ENCODE measurements around the gene RAB22A.

RAB22A gene

GRCh38 chr20:58388882-58389323, 79.4 kb downstream of the RAB22A start, which contains the start of gene VAPB:
Gene VAPB, plus strand, starts transcription at chr20:58389229. Its CDS starts 231 bp downstream, at chr20:58389460.
- Histone ChIP-seq H3K27ac (ENCODE audit: low read depth, low read length) (peak within 1 kb of the TSS; percentile 93), H3K9me3 (ENCODE audit: control insufficient read depth, insufficient read depth, low read depth, low read length) (no peaks in the 10 kb centered on the region), H3K36me3 (ENCODE audit: control insufficient read depth, insufficient read depth, low read length) (peaks cover 14% of the 10 kb centered on the region), H3K4me1 (ENCODE audit: control insufficient read depth, insufficient read depth, low read length) (peaks cover 8% of the 10 kb centered on the region; the same call in 1 of the 2 replicates), H3K9ac (ENCODE audit: low read length) (peak within 1 kb of the TSS; percentile 99), H3K27me3 (ENCODE audit: control insufficient read depth, insufficient read depth, low read length) (no peaks in the 10 kb centered on the region), H3K4me3 (ENCODE audit: low read depth, low read length) (peak within 1 kb of the TSS; percentile 85)

GRCh38 chr20:58389324-58389967, 79.9 kb downstream of the RAB22A start:
- peak overlapping the region; percentile 99 for H3K9ac ChIP-seq (ENCODE audit: low read length)
- peaks cover 8% of the 10 kb centered on the region; the same call in 1 of the 2 replicates for H3K4me1 ChIP-seq (ENCODE audit: control insufficient read depth, insufficient read depth, low read length)
- H3K27ac ChIP-seq (ENCODE audit: low read depth, low read length) = peak overlapping the region; percentile 93
- H3K36me3 ChIP-seq (ENCODE audit: control insufficient read depth, insufficient read depth, low read length) = peaks cover 14% of the 10 kb centered on the region
- H3K9me3 ChIP-seq (ENCODE audit: control insufficient read depth, insufficient read depth, low read depth, low read length) = no peaks in the 10 kb centered on the region
- H3K27me3 ChIP-seq (ENCODE audit: control insufficient read depth, insufficient read depth, low read length) = no peaks in the 10 kb centered on the region
- peak overlapping the region; percentile 85 for H3K4me3 ChIP-seq (ENCODE audit: low read depth, low read length)

- Histone ChIP-seq H3K27ac (ENCODE audit: low read depth, low read length) (no peak overlapping the region), H3K4me1 (ENCODE audit: control insufficient read depth, insufficient read depth, low read length) (peaks cover 8% of the 10 kb centered on the region; the same call in 1 of the 2 replicates), H3K9me3 (ENCODE audit: control insufficient read depth, insufficient read depth, low read depth, low read length) (no peaks in the 10 kb centered on the region), H3K9ac (ENCODE audit: low read length) (peak overlapping the region; percentile 99), H3K4me3 (ENCODE audit: low read depth, low read length) (peak overlapping the region; percentile 85), H3K27me3 (ENCODE audit: control insufficient read depth, insufficient read depth, low read length) (no peaks in the 10 kb centered on the region), H3K36me3 (ENCODE audit: control insufficient read depth, insufficient read depth, low read length) (peaks cover 14% of the 10 kb centered on the region)
Measured at GRCh38 chr20:58389968-58390658, 80.6 kb downstream of the RAB22A start.

- Histone ChIP-seq H3K27me3 (ENCODE audit: control insufficient read depth, insufficient read depth, low read length) (no peaks in the 10 kb centered on the region), H3K9ac (ENCODE audit: low read length) (no peak overlapping the region), H3K27ac (ENCODE audit: low read depth, low read length) (no peak overlapping the region), H3K9me3 (ENCODE audit: control insufficient read depth, insufficient read depth, low read depth, low read length) (no peaks in the 10 kb centered on the region), H3K4me3 (ENCODE audit: low read depth, low read length) (peak overlapping the region; percentile 85; the same call in 1 of the 2 replicates), H3K36me3 (ENCODE audit: control insufficient read depth, insufficient read depth, low read length) (peaks cover 14% of the 10 kb centered on the region), H3K4me1 (ENCODE audit: control insufficient read depth, insufficient read depth, low read length) (peaks cover 12% of the 10 kb centered on the region)
Measured at GRCh38 chr20:58390659-58391035, 81.1 kb downstream of the RAB22A start.

GRCh38 chr20:58392286-58392685, 82.8 kb downstream of the RAB22A start:
- Histone ChIP-seq H3K27ac (ENCODE audit: low read depth, low read length) (no peak overlapping the region), H3K4me3 (ENCODE audit: low read depth, low read length) (no peak overlapping the region), H3K9me3 (ENCODE audit: control insufficient read depth, insufficient read depth, low read depth, low read length) (no peaks in the 10 kb centered on the region), H3K27me3 (ENCODE audit: control insufficient read depth, insufficient read depth, low read length) (no peaks in the 10 kb centered on the region), H3K9ac (ENCODE audit: low read length) (no peak overlapping the region), H3K36me3 (ENCODE audit: control insufficient read depth, insufficient read depth, low read length) (peaks cover 14% of the 10 kb centered on the region), H3K4me1 (ENCODE audit: control insufficient read depth, insufficient read depth, low read length) (peaks cover 20% of the 10 kb centered on the region)

GRCh38 chr20:58393299-58393698, 83.8 kb downstream of the RAB22A start:
- H3K9me3 ChIP-seq (ENCODE audit: control insufficient read depth, insufficient read depth, low read depth, low read length) = no peaks in the 10 kb centered on the region
- no peak overlapping the region for H3K9ac ChIP-seq (ENCODE audit: low read length)
- no peaks in the 10 kb centered on the region for H3K27me3 ChIP-seq (ENCODE audit: control insufficient read depth, insufficient read depth, low read length)
- H3K27ac ChIP-seq (ENCODE audit: low read depth, low read length) = no peak overlapping the region
- H3K36me3 ChIP-seq (ENCODE audit: control insufficient read depth, insufficient read depth, low read length) = peaks cover 14% of the 10 kb centered on the region
- peaks cover 20% of the 10 kb centered on the region for H3K4me1 ChIP-seq (ENCODE audit: control insufficient read depth, insufficient read depth, low read length)
- H3K4me3 ChIP-seq (ENCODE audit: low read depth, low read length) = no peak overlapping the region

- H3K27ac ChIP-seq (ENCODE audit: low read depth, low read length) = no peak overlapping the region
- H3K4me3 ChIP-seq (ENCODE audit: low read depth, low read length) = no peak overlapping the region
- H3K9me3 ChIP-seq (ENCODE audit: control insufficient read depth, insufficient read depth, low read depth, low read length) = no peaks in the 10 kb centered on the region
- peaks cover 23% of the 10 kb centered on the region for H3K4me1 ChIP-seq (ENCODE audit: control insufficient read depth, insufficient read depth, low read length)
- no peaks in the 10 kb centered on the region for H3K27me3 ChIP-seq (ENCODE audit: control insufficient read depth, insufficient read depth, low read length)
- no peak overlapping the region for H3K9ac ChIP-seq (ENCODE audit: low read length)
- H3K36me3 ChIP-seq (ENCODE audit: control insufficient read depth, insufficient read depth, low read length) = peaks cover 14% of the 10 kb centered on the region
Measured at GRCh38 chr20:58394801-58395200, 85.3 kb downstream of the RAB22A start.

- H3K4me1 ChIP-seq (ENCODE audit: control insufficient read depth, insufficient read depth, low read length) = peaks cover 25% of the 10 kb centered on the region
- no peak overlapping the region for H3K9ac ChIP-seq (ENCODE audit: low read length)
- peaks cover 11% of the 10 kb centered on the region for H3K36me3 ChIP-seq (ENCODE audit: control insufficient read depth, insufficient read depth, low read length)
Measured at GRCh38 chr20:58395604-58396003, 86.1 kb downstream of the RAB22A start.

GRCh38 chr20:58397429-58397828, 87.9 kb downstream of the RAB22A start:
- H3K27ac ChIP-seq (ENCODE audit: low read depth, low read length) = no peak overlapping the region
- H3K9ac ChIP-seq (ENCODE audit: low read length) = no peak overlapping the region
- H3K9me3 ChIP-seq (ENCODE audit: control insufficient read depth, insufficient read depth, low read depth, low read length) = no peaks in the 10 kb centered on the region
- no peaks in the 10 kb centered on the region for H3K27me3 ChIP-seq (ENCODE audit: control insufficient read depth, insufficient read depth, low read length)
- peaks cover 27% of the 10 kb centered on the region for H3K4me1 ChIP-seq (ENCODE audit: control insufficient read depth, insufficient read depth, low read length)
- no peaks in the 10 kb centered on the region for H3K36me3 ChIP-seq (ENCODE audit: control insufficient read depth, insufficient read depth, low read length)
- no peak overlapping the region for H3K4me3 ChIP-seq (ENCODE audit: low read depth, low read length)

More at GRCh38 chr20:58395604-58396003, 86.1 kb downstream of the RAB22A start:
- Histone ChIP-seq H3K4me3 (ENCODE audit: low read depth, low read length) (no peak overlapping the region), H3K27ac (ENCODE audit: low read depth, low read length) (no peak overlapping the region), H3K9me3 (ENCODE audit: control insufficient read depth, insufficient read depth, low read depth, low read length) (no peaks in the 10 kb centered on the region), H3K27me3 (ENCODE audit: control insufficient read depth, insufficient read depth, low read length) (no peaks in the 10 kb centered on the region)

GRCh38 chr20:58398254-58398653, 88.7 kb downstream of the RAB22A start:
- H3K27ac ChIP-seq (ENCODE audit: low read depth, low read length) = no peak overlapping the region
- H3K9me3 ChIP-seq (ENCODE audit: control insufficient read depth, insufficient read depth, low read depth, low read length) = no peaks in the 10 kb centered on the region
- H3K4me1 ChIP-seq (ENCODE audit: control insufficient read depth, insufficient read depth, low read length) = peaks cover 27% of the 10 kb centered on the region
- no peaks in the 10 kb centered on the region for H3K27me3 ChIP-seq (ENCODE audit: control insufficient read depth, insufficient read depth, low read length)
- H3K36me3 ChIP-seq (ENCODE audit: control insufficient read depth, insufficient read depth, low read length) = no peaks in the 10 kb centered on the region
- no peak overlapping the region for H3K4me3 ChIP-seq (ENCODE audit: low read depth, low read length)
- H3K9ac ChIP-seq (ENCODE audit: low read length) = no peak overlapping the region

GRCh38 chr20:58399926-58400325, 90.4 kb downstream of the RAB22A start:
- H3K9me3 ChIP-seq (ENCODE audit: control insufficient read depth, insufficient read depth, low read depth, low read length) = no peaks in the 10 kb centered on the region
- peaks cover 32% of the 10 kb centered on the region for H3K4me1 ChIP-seq (ENCODE audit: control insufficient read depth, insufficient read depth, low read length)
- no peak overlapping the region for H3K4me3 ChIP-seq (ENCODE audit: low read depth, low read length)

More at GRCh38 chr20:58399926-58400325, 90.4 kb downstream of the RAB22A start:
- H3K36me3 ChIP-seq (ENCODE audit: control insufficient read depth, insufficient read depth, low read length) = no peaks in the 10 kb centered on the region
- H3K27ac ChIP-seq (ENCODE audit: low read depth, low read length) = no peak overlapping the region
- no peaks in the 10 kb centered on the region for H3K27me3 ChIP-seq (ENCODE audit: control insufficient read depth, insufficient read depth, low read length)
- H3K9ac ChIP-seq (ENCODE audit: low read length) = no peak overlapping the region
